ENCODE results near the gene ITGA11. TPM values are rescaled to one million over a fixed set of nuclear protein-coding genes. Genes with fewer than 3 reads are reported as not detected.

ITGA11 gene
- total and polyA plus RNA-seq, 2 of the 13 experiments (the other 11 are each of a cell fraction or from before 2014, with no cell fraction given), result not detected

- no peak for TF ChIP-seq DBP (CRISPR knock-in tag; IDR thresholded peaks at IDR 0.05; ENCODE audit: not compliant biosample characterization)
- TF ChIP-seq ZNF558 (CRISPR knock-in tag; IDR thresholded peaks at IDR 0.05; ENCODE audit: borderline replicate concordance), result no peak
- no peak for TF ChIP-seq CCDC6 (CRISPR knock-in tag; IDR thresholded peaks at IDR 0.05)
- TF ChIP-seq ZNF709 (CRISPR knock-in tag; IDR thresholded peaks at IDR 0.05), result no peak
- TF ChIP-seq TCF7 (IDR thresholded peaks at IDR 0.05; ENCODE audit: low read depth), result no peak
- TF ChIP-seq SP2 (CRISPR knock-in tag; IDR thresholded peaks at IDR 0.05), result no peak
- TF ChIP-seq KLF12 (CRISPR knock-in tag; IDR thresholded peaks at IDR 0.05; ENCODE audit: borderline replicate concordance), result no peak
- TF ChIP-seq YEATS2 (CRISPR knock-in tag; IDR thresholded peaks at IDR 0.05; ENCODE audit: borderline replicate concordance), result peak; percentile 25; the same call in 1 of the 2 replicates
- TF ChIP-seq RARG (CRISPR knock-in tag; IDR thresholded peaks at IDR 0.05; ENCODE audit: low read depth), result no peak
- no peak for TF ChIP-seq ZSCAN30 (CRISPR knock-in tag; IDR thresholded peaks at IDR 0.05)
- no peak for TF ChIP-seq ZBTB40 (IDR thresholded peaks at IDR 0.05)
- TF ChIP-seq ZBTB40 (CRISPR knock-in tag; IDR thresholded peaks at IDR 0.05), result no peak
- no peak for TF ChIP-seq ZBTB33 (CRISPR knock-in tag; IDR thresholded peaks at IDR 0.05)
- TF ChIP-seq PCBP1 (IDR thresholded peaks at IDR 0.05; ENCODE audit: borderline replicate concordance, low read depth, low read length), result no peak
- TF ChIP-seq ZNF773 (CRISPR knock-in tag; IDR thresholded peaks at IDR 0.05; ENCODE audit: borderline replicate concordance), result no peak
- TF ChIP-seq ZNF3 (CRISPR knock-in tag; IDR thresholded peaks at IDR 0.05), result no peak
- TF ChIP-seq, protein P1, sequence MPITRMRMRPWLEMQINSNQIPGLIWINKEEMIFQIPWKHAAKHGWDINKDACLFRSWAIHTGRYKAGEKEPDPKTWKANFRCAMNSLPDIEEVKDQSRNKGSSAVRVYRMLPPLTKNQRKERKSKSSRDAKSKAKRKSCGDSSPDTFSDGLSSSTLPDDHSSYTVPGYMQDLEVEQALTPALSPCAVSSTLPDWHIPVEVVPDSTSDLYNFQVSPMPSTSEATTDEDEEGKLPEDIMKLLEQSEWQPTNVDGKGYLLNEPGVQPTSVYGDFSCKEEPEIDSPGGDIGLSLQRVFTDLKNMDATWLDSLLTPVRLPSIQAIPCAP (CRISPR knock-in tag; IDR thresholded peaks at IDR 0.05; ENCODE audit: low read depth), result no peak
- peak; percentile 60 for TF ChIP-seq GATAD2A (CRISPR knock-in tag; IDR thresholded peaks at IDR 0.05)
- no peak for TF ChIP-seq ISX (CRISPR knock-in tag; conservative IDR thresholded peaks at IDR 0.05)
These were observed 156.7 kb downstream of the ITGA11 start (continued) for GRCh38 chr15:68275165-68275746.
